Aorta (tissue), 5 donors: ENCODE measurements around the gene RELT. TPM values are rescaled to one million over a fixed set of nuclear protein-coding genes. Genes with fewer than 3 reads are reported as not detected.

Experiments
- ATAC-seq: fragments of 200-7000 bp; cut with Tn5 transposase; one replicate; pipeline ENCODE4 v1.9.1; 2022; ENCODE audit warnings: moderate library complexity; ENCODE audit not compliant: low FRiP score
- DNase-seq, 2 donors: peaks; one replicate each; pipeline ENCODE4 v3.0.0-alpha.2; 2020
- H3K27ac ChIP-seq, 2 donors: one replicate each; pipeline ENCODE4 v1.5.1; 2013; ENCODE audit warnings: low read length in 2 of 2, mild to moderate bottlenecking in 2 of 2, moderate library complexity in 2 of 2, control low read depth in 1 of 2, inconsistent platforms in 1 of 2, low read depth in 1 of 2
- H3K27me3 ChIP-seq, 2 donors: one replicate each; pipeline ENCODE4 v1.6.1; 2013; ENCODE audit warnings: control low read depth in 1 of 2, low read length in 1 of 2, mild to moderate bottlenecking in 1 of 2, moderate library complexity in 1 of 2; ENCODE audit not compliant: insufficient read depth in 2 of 2, control insufficient read depth in 1 of 2
- H3K36me3 ChIP-seq, 2 donors: one replicate each; pipeline ENCODE4 v1.6.1; 2013; ENCODE audit warnings: control low read depth in 1 of 2, low read length in 1 of 2, mild to moderate bottlenecking in 1 of 2; ENCODE audit not compliant: insufficient read depth in 2 of 2, control insufficient read depth in 1 of 2
- H3K4me1 ChIP-seq, 2 donors: one replicate each; pipeline ENCODE4 v1.6.1; 2013; ENCODE audit warnings: low read length in 2 of 2, control low read depth in 1 of 2, mild to moderate bottlenecking in 1 of 2, moderate library complexity in 1 of 2; ENCODE audit not compliant: insufficient read depth in 2 of 2, control insufficient read depth in 1 of 2
- H3K4me3 ChIP-seq, 2 donors: one replicate each; pipeline ENCODE4 v1.5.1; 2013; ENCODE audit warnings: low read length in 2 of 2, control low read depth in 1 of 2, mild to moderate bottlenecking in 1 of 2
- H3K9me3 ChIP-seq: one replicate; pipeline ENCODE4 v1.6.1; 2013; ENCODE audit warnings: mild to moderate bottlenecking, low read length; ENCODE audit not compliant: control insufficient read depth
- WGBS, 2 donors: extraction: QIAGEN DNeasy Blood & Tissue Kit; methylation state at CpG; one replicate each; pipeline ENCODE4 v1.1.7; 2013; 5-methylcytosine and 5-hydroxymethylcytosine counted together
- intact Hi-C, 2 donors: fragments of 100-400 bp; cut with DNase I; formaldehyde crosslinking; loops; one replicate each; pipeline versions ENCODE4 v1.14.2 to v1.15.0; 2022
- polyA plus RNA-seq, 2 donors: library from polyadenylated mRNA; stranded (reverse); fragments of 200-250 nt; gene quantifications; one replicate each; pipeline ENCODE4 v1.2.3, GENCODE V29; 2013
- total RNA-seq, 2 donors: library from RNA; stranded (reverse); fragmentation: NEBNext Ultra II Directional; extraction: Animal tissue kit (Norgen Biotek cat#: 25700); gene quantifications; one replicate each; pipeline ENCODE4 v1.2.1, GENCODE V29; 2021
- donor health status: healthy with polysubstance abuse.
- donor health status: Bipolar disorder and iron deficiency.
- donor health status: DM: no; HTN: no; CAD: no.
- donor health status: DM: no; HTN: no; CAD: no.
- donor health status: DM: yes; HTN: yes; CAD: no.

The RELT gene
- total and polyA plus RNA-seq, 4 donors: 1.1 to 13.2 (median 6.4) TPM

GRCh38 chr11:73406131-73406530 lies 29.9 kb downstream of the RELT start:
- intact Hi-C loops: no loop called here

DNA sequence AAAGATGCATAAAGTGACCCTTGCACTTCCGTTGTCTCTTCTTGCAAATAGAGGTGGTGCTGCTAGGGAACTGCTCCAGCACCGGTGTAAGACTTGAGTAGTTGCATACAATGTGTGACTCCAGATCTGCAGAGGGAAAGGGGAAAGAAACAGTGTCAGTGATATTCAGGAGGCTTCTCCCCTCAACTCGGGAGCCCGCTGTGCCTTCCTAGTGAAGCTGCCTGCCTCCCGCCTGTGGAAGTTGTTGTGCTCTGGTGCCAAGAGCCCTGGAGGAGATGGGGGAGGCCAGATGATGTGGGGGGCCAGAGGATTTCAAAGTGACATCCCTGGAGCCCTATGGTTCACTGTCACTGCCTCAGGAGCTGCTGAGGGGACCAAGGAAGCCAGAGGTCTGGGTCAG lies 30.4 kb downstream of the RELT start:
- Histone ChIP-seq H3K4me1 (no peaks in the 10 kb centered on the region), H3K27me3 (no peaks in the 10 kb centered on the region), H3K4me3 (no peak overlapping the region), H3K27ac (no peak overlapping the region), H3K9me3 (no peaks in the 10 kb centered on the region), H3K36me3 (peaks cover 0 to 6% of the 10 kb centered on the region in 2 donors)
- WGBS, 2 donors: 90 to 92% methylated on average over 5 of the region's 5 CpGs
- ATAC-seq: no peak
- peak in 1 of 2 donors; percentile 58 for DNase-seq
- intact Hi-C loops: no loop called here

More at GRCh38 chr11:73406131-73406530, 29.9 kb downstream of the RELT start:
- Histone ChIP-seq H3K4me1 (no peaks in the 10 kb centered on the region), H3K27ac (no peak overlapping the region), H3K27me3 (no peaks in the 10 kb centered on the region), H3K9me3 (no peaks in the 10 kb centered on the region), H3K4me3 (no peak overlapping the region), H3K36me3 (peaks cover 0 to 6% of the 10 kb centered on the region in 2 donors)
- 96 to 100% methylated on average over 1 of the region's 1 CpG for WGBS, 2 donors
- ATAC-seq (no peak), DNase-seq (no peak)

- Histone ChIP-seq H3K36me3 (peaks cover 0 to 6% of the 10 kb centered on the region in 2 donors), H3K27ac (no peak overlapping the region), H3K4me1 (no peaks in the 10 kb centered on the region), H3K4me3 (no peak overlapping the region), H3K27me3 (no peaks in the 10 kb centered on the region), H3K9me3 (no peaks in the 10 kb centered on the region)
- 86 to 89% methylated on average over 8 of the region's 8 CpGs for WGBS, 2 donors
- ATAC-seq: no peak
- intact Hi-C loops: no loop called here
- DNase-seq: peak in 1 of 2 donors; percentile 59
Observed at GRCh38 chr11:73409431-73409830, 33.2 kb downstream of the RELT start.

GRCh38 chr11:73410627-73411026 lies 34.4 kb downstream of the RELT start:
- 80 to 85% methylated on average over 1 of the region's 1 CpG for WGBS, 2 donors
- ATAC-seq (no peak), DNase-seq (no peak)
- H3K9me3 ChIP-seq: no peaks in the 10 kb centered on the region
- no peak overlapping the region for H3K27ac ChIP-seq
- H3K4me1 ChIP-seq: peaks cover 0 to 1% of the 10 kb centered on the region in 2 donors
- no peaks in the 10 kb centered on the region for H3K27me3 ChIP-seq
- intact Hi-C loops: no loop called here
- H3K36me3 ChIP-seq: peaks cover 0 to 6% of the 10 kb centered on the region in 2 donors
- no peak overlapping the region for H3K4me3 ChIP-seq

DNA sequence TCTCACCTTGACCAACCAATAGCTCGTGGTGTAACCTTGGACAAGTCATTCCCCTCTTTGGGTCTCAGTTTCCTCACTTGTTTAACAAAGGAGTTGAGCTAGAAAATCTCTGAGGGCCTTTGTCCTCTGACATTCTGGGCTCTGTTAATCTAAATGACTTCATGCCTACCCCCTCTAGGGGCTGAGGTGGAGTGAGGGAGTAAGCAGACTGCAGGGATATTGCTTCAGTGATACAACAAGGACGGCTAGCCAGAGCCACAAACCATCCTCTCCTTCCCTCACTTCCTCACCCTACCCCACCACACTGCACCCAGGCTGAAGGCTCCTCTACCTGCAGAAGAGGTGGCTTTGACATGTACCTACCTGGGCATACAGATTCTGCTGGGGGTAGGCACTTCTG lies 34.8 kb downstream of the RELT start:
- no peak for ATAC-seq
- intact Hi-C loops: no loop called here
- peaks cover 0 to 6% of the 10 kb centered on the region in 2 donors for H3K36me3 ChIP-seq

GRCh38 chr11:73412308-73412707 lies 36.1 kb downstream of the RELT start:
- 31 to 41% methylated on average over 3 of the region's 3 CpGs for WGBS, 2 donors
- Histone ChIP-seq H3K27me3 (no peaks in the 10 kb centered on the region), H3K27ac (no peak overlapping the region), H3K9me3 (no peaks in the 10 kb centered on the region), H3K4me1 (peaks cover 0 to 1% of the 10 kb centered on the region in 2 donors), H3K36me3 (peaks cover 0 to 5% of the 10 kb centered on the region in 2 donors), H3K4me3 (no peak overlapping the region)
- ATAC-seq (no peak), DNase-seq (no peak)
- intact Hi-C loops: no loop called here

More for the DNA sequence above, 34.8 kb downstream of the RELT start:
- DNase-seq: no peak
- Histone ChIP-seq H3K4me1 (peaks cover 0 to 1% of the 10 kb centered on the region in 2 donors), H3K4me3 (no peak overlapping the region), H3K27ac (no peak overlapping the region), H3K9me3 (no peaks in the 10 kb centered on the region), H3K27me3 (no peaks in the 10 kb centered on the region)
- WGBS, 2 donors: 85 to 92% methylated on average over 2 of the region's 2 CpGs

GRCh38 chr11:73413256-73413655 lies 37.1 kb downstream of the RELT start:
- H3K27ac ChIP-seq: no peak overlapping the region
- 94 to 95% methylated on average over 2 of the region's 2 CpGs for WGBS, 2 donors
- intact Hi-C loops: no loop called here
- DNase-seq (no peak), ATAC-seq (no peak)
- H3K4me1 ChIP-seq: peaks cover 0 to 1% of the 10 kb centered on the region in 2 donors
- peaks cover 0 to 4% of the 10 kb centered on the region in 2 donors for H3K36me3 ChIP-seq
- H3K9me3 ChIP-seq: no peaks in the 10 kb centered on the region
- H3K4me3 ChIP-seq: no peak overlapping the region
- no peaks in the 10 kb centered on the region for H3K27me3 ChIP-seq

DNA sequence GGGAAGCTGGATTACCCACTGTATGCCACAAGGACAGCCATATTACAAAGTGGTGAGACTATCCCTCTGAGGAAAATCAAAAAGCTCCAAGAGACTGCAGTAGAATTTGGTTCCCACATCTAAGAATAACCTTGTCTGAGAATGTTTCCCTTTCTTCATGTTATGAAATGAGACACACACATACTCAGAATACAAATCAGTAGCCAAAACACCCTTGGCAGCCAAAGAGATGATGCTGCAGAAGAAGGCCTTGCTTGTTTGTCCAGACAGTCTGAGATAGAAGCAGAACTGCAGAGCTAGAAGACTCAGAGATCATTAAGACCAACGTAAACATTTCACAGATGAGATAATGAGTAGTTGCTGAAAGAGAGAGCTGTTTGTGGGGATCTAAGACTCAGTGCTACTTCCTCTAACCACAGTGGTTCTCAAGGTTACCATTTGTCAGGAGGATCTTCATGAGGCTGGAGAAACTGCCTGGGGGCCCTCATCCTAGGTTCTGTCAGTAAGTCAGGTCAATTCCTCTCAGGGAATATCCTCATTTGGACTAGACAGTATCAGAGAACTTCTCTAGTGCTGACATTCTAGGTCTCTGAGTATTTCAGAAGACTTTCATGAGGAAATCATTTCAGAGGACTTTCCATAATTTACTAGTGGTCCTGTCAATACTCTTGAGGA lies 38.9 kb downstream of the RELT start:
- intact Hi-C loops: no loop called here
- no peaks in the 10 kb centered on the region for H3K36me3 ChIP-seq
- no peak overlapping the region for H3K4me3 ChIP-seq
- ATAC-seq (no peak), DNase-seq (no peak)
- H3K4me1 ChIP-seq: peaks cover 0 to 1% of the 10 kb centered on the region in 2 donors
- no peaks in the 10 kb centered on the region for H3K9me3 ChIP-seq
- no peaks in the 10 kb centered on the region for H3K27me3 ChIP-seq
- WGBS, 2 donors: 62 to 65% methylated on average over 1 of the region's 1 CpG
- peak overlapping the region in 1 of 2 donors; percentile 25 for H3K27ac ChIP-seq
